ENCODE measurements around the gene LDLRAD3.

- no peak for TF ChIP-seq CTCF (IDR thresholded peaks at IDR 0.05)
- no peak for TF ChIP-seq POLR2A (IDR thresholded peaks at IDR 0.05)
Measured at GRCh38 chr11:36212564-36213392, 268.9 kb downstream of the LDLRAD3 start.

Measured in uterus (tissue), 2 donors.